ENCODE measurements around the gene AQP9.
"Not testable (repeated sequence)": the region's sequence is repeated elsewhere in the genome, so short reads cannot be mapped to it uniquely, and the experiment has no call there.

The AQP9 gene

DNA sequence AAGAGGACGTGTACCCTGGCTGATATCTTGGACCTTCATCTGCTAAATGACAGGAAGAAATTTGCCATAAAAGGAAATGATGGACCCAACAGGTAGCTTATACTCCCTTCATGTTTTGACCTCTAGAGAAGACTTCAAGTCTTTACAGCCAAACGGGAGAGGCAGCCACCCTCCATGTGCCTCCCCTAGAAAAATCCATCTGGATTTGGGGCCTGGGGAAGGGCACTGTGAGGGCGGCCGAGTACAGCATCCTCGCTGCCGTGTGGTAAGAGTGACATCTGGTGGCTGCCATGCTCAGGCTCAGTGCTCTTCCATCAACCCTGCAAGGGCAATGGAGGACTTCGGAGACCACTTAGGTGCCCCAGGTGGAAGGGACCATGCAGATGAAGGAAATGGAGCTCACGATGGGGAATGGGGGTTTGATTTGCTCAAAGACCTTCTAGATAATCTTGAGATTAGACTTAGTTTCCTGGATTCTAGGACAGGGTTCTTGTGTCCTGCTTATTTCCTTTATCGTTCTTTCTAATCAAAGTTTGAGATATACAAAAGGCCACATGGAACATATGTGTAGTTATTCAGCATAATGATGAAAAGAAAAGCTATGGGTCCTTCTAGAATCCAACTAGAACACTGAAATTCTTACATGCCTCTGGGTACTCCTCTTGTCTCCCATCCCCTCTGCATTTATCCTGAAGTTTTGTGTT is 44.4 kb downstream of the AQP9 start:
- DNase-seq: peak; percentile 3 to 64

DNA sequence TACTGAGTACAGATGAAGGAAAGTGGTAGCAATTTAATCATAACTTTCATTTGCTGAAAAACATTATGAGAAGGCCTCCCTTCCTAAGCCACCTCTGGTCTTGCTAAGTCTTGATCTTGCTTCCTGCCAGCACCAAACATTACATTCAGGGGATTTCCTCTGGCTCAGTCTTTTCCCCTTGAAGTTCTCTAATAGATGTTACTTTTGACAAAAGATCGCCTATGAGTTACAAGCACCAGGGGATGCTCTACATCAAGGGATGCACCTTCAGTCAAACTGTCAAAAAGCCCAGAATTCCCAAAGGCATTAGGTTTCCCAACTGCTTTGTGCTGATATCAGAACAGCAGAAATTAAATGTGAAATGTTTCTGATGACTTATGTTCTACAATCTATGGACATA is 47.3 kb downstream of the AQP9 start:
- DNase-seq: no peak

GRCh38 chr15:58189148-58189811 is 51.1 kb downstream of the AQP9 start:
- no peak for DNase-seq

GRCh38 chr15:58190419-58190818 is 52.2 kb downstream of the AQP9 start:
- DNase-seq: no peak

GRCh38 chr15:58193636-58194035 is 55.5 kb downstream of the AQP9 start:
- peak in 1 of 2 experiments; percentile 7 for DNase-seq

DNA sequence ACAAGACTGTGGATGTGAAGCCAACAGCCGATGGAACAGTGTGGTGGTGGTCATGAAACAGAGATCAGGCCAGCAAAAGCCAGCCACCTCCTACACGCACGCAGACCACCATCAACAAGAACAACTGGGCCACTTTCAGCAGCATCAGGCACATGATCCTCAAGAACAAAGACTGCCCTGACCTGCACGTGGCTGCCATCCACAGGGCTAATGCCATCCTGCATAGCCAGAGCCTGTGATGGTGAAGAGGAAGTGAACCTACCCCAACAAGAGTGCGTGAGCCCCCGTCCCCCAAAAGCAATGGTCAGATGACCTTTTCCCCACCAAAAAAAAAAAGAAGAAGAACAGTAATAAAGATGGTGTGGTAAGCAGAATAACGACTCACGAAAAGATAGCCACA is 62.6 kb downstream of the AQP9 start:
- no peak for DNase-seq

DNA sequence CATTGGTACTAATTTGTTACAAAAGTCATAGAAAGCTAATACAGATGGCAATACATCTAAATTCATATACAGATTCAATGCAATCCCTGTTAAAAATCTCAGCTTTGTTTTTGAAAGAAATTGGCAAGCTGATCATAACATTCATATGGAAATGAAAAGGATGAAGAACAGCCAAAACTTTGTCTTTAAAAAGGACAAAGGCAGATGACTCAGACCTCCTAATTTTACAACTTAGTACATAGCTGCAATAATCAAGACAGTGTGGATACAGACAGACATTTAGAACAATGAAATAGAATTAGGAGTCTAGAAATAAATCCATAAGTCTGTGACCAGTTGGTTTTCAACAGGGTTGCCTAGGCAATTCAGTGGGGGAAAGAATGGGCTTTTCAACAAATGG is 63.3 kb downstream of the AQP9 start:
- no peak for DNase-seq

- DNase-seq: no peak
These were observed 65.4 kb downstream of the AQP9 start for GRCh38 chr15:58203537-58203936.

- DNase-seq: no peak
These were observed 68.0 kb downstream of the AQP9 start for GRCh38 chr15:58206151-58206550.

GRCh38 chr15:58208217-58208616 is 70.0 kb downstream of the AQP9 start:
- not testable (repeated sequence) for DNase-seq

- not testable (repeated sequence) for DNase-seq
These were observed 70.9 kb downstream of the AQP9 start for GRCh38 chr15:58209007-58209481.

DNA sequence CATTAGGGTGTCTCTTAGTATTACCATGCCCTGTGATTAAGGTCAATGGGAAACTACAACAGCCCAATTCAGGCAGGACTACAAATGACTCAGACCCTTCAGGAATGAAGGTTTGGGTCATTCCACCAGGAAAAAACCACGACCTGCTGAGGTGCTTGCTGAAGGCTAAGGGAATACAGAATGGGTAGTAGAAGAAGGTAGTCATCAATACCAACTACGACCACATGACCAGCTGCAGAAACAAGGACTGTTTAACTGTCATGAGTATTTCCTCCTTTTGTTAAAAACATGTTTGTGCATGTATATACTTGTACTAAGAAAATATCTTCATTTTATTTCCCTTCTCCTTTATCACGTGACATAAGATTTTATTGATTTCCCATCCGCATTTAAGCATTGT is 71.8 kb downstream of the AQP9 start:
- DNase-seq: not testable (repeated sequence)

DNA sequence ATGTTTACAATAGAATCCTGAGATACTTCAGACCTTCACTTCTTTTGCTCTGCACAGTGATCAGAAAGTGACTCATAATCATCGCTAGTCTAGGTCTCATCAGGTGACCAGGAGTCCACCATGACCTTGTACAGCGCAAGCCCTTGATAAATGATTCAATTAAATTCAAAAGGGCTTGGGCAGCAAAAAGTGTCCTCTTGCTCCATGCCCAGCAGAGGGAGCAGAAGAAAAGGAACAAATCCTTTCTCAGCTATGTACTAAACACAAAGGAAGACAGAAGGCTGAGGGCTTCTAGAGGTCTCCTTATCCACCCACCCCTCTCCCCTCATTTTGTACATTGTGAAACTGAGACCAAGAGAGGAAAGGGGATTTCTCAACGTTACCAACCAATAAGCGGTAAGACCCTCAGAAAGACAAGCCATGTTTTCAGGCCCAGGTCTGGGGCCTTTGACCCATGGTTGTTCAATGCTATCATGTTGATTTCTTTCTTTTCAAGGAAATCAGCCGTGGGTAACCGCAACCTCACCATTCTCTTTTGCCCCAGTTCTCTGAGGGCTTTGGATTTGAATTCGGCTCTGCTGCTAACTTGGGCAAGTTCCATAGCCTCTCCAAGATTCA is 74.8 kb downstream of the AQP9 start:
- peak; percentile 12 to 59 for DNase-seq

DNA sequence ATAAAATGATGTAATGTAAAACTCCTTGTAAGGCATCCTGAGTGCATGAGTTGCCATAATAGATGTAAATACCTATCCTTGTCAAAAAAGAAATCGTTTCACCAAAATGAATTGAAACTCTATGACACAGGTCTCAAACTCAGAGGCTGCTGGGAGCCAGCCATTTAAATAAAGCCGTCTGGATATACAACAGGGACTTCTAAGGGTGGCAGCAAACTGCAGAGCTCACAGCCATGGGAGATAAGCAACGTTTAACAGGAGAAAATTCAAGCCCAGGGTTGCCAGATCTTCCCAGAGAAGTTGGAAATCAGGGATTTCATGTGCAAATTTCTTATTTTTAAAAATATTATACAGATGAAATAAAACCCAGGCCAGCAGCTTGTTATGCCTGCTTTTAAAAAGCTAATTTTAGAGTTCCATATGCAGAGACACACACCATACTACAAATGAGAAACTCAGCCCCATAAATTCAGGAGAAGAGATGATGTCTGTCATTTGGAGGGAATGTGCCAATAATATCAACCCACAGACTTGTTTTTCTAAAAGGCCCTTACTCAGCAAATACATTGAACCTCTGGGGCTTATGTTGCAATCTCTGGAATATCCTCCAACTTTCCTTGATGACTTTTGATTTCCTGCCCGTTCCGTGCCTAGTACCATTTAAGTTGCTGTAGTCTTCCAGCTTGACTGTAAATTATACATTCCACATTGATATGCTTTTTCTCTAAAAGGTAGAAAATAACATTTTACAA is 75.6 kb downstream of the AQP9 start:
- no peak for DNase-seq

DNA sequence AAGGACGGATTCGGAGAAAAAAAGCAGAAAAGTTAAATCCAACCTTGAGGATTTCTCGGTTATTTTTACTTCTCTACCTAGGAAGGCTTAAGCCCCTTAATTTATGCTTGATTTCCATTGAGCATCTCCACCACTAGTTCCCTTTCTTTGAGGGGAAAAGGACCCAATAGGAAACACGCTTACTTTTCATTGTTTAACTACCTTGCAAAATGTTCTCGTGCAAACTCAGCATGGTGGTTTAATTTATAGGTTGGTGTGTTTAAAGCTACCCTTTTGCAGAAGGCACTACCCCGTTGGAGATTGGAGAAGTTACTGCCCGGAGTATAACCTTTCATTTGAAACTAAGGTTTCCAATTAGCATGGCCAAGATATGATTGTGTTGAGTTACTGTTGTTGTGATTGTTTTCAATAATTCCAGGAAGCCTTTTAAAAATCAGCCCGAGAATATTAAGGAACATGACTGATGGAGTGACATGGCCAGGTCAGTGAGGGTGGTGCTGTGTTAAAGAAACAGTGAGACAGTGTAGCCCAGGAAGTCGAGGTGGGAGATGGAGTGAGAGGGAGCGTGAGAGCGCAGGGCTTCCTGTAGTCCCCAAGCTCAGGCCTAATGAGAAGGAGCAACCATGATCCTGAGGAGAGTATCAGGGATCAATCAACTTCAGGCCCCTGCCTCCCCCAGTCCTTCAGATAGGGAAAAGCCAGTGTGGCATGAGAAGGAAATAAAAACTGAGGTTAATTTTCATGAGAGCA is 76.6 kb downstream of the AQP9 start:
- no peak for DNase-seq

- DNase-seq: peak in 1 of 2 experiments; percentile 10
These were observed 79.3 kb downstream of the AQP9 start for GRCh38 chr15:58217460-58217859.

- DNase-seq: no peak
These were observed 83.5 kb downstream of the AQP9 start for GRCh38 chr15:58221591-58222241.

DNA sequence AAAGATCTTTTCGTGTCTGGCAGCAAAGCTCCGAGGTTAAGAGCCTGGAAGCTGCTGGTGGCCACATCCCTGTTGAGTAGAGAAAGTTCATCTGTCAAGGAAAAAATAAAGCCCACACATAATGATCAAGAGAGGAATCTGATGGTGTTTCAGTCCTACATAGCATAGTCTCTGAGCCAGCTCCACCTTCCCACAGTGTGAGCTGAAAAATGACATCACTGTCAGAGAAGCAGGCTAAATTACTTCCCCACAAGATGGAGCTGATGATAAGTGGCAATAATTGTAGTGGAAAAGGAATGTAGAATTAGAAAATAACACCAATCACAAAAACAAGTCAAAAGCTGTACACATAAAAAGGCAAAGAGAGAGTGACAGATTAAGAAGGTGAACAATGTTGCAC is 84.5 kb downstream of the AQP9 start:
- DNase-seq: no peak

DNA sequence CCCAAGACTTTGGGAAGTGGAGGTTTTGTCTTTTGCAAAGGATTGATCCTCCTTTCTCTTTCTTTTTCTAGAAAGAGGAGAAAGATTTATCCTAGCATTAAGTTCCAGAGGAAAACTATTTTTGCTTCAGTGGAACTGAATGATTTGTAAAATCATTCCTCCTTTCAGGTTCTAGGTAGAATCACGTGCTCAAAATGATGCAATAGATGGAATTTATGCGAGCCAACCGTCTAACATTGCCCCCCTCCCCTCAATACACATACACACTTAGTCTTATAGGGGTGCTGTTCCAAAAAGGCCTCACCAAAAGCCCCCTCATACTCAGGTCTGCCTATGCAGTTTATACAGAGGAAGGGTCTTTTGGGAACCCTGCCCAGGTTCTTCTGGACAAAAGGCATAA is 85.3 kb downstream of the AQP9 start:
- no peak for DNase-seq

GRCh38 chr15:58224068-58224467 is 85.9 kb downstream of the AQP9 start:
- DNase-seq: no peak

- peak; percentile 62 to 89 for DNase-seq
These were observed 89.7 kb downstream of the AQP9 start for GRCh38 chr15:58227706-58228543.

Data from NCI-H526 (cell line).